Kidney tubule cell (primary cell): Measurements from ENCODE around the gene STAB1.

ENCODE experiments used
- DNase-seq: peaks from one replicate; pipeline ENCODE4 v3.0.0-alpha.2; 2018; ENCODE audit warnings: low spot score

STAB1 gene

GRCh38 chr3:52458031-52458760 lies 36.9 kb upstream of the STAB1 start:
- no peak for DNase-seq

GRCh38 chr3:52458770-52459545 lies 36.2 kb upstream of the STAB1 start:
- DNase-seq = no peak

GRCh38 chr3:52461874-52462273 lies 33.3 kb upstream of the STAB1 start:
- no peak for DNase-seq

GRCh38 chr3:52463416-52463815 lies 31.7 kb upstream of the STAB1 start:
- DNase-seq = no peak

- no peak for DNase-seq
These were observed 26.8 kb upstream of the STAB1 start for GRCh38 chr3:52468336-52468735.

- DNase-seq = no peak
These were observed 26.1 kb upstream of the STAB1 start for GRCh38 chr3:52469001-52469400.

- DNase-seq = no peak
These were observed 24.2 kb upstream of the STAB1 start for GRCh38 chr3:52470920-52471319.

- DNase-seq = peak; percentile 50
These were observed 23.5 kb upstream of the STAB1 start for GRCh38 chr3:52471371-52472238.

GRCh38 chr3:52472239-52473000 lies 22.7 kb upstream of the STAB1 start:
- no peak for DNase-seq

GRCh38 chr3:52473026-52473425 lies 22.1 kb upstream of the STAB1 start:
- DNase-seq = no peak

- no peak for DNase-seq
These were observed 17.9 kb upstream of the STAB1 start for GRCh38 chr3:52477076-52477795.

GRCh38 chr3:52477796-52478095 lies 17.4 kb upstream of the STAB1 start:
- no peak for DNase-seq

GRCh38 chr3:52479037-52479876 lies 15.9 kb upstream of the STAB1 start:
- no peak for DNase-seq

GRCh38 chr3:52479877-52480575 lies 15.1 kb upstream of the STAB1 start:
- DNase-seq = no peak

- DNase-seq = no peak
These were observed 14.1 kb upstream of the STAB1 start for GRCh38 chr3:52480768-52481715.

- no peak for DNase-seq
These were observed 13.2 kb upstream of the STAB1 start for GRCh38 chr3:52481819-52482521.

- DNase-seq = no peak
These were observed 12.1 kb upstream of the STAB1 start for GRCh38 chr3:52483081-52483480.
